DOHH2 (cell line): ENCODE results near the gene ALG8.

Experiments used
- CTCF ChIP-seq: fragments of 200-600 bp; sonication (generic); IDR thresholded peaks from one replicate; pipeline ENCODE4 v1.5.1; 2014; ENCODE audit warnings: antibody characterized with exemption, mild to moderate bottlenecking, low read depth, low read length; ENCODE audit not compliant: poor library complexity, severe bottlenecking
- EZH2phosphoT487 ChIP-seq: fragments of 200-600 bp; sonication (generic); IDR thresholded peaks from 2 replicates; pipeline ENCODE4 v1.6.1; 2017; ENCODE audit warnings: borderline replicate concordance, mild to moderate bottlenecking, antibody characterized with exemption, low read length, moderate library complexity, mixed read lengths

GRCh38 chr11:78168539-78169477 is 29.4 kb upstream of the ALG8 start:
- TF ChIP-seq CTCF (no peak), EZH2phosphoT487 (no peak)
